MV-4-11 (cell line): ENCODE data around the gene CYP27B1.

Source experiments
- DNase-seq: peaks from one replicate; lab custom pipeline; 2025; lab: John Stamatoyannopoulos, UW

CYP27B1 gene

GRCh38 chr12:57765698-57766463 lies 997 bp downstream of the CYP27B1 start:
- no peak for DNase-seq

- DNase-seq = no peak
These were observed 1.7 kb downstream of the CYP27B1 start for GRCh38 chr12:57765003-57765697.

- no peak for DNase-seq
These were observed 2.2 kb downstream of the CYP27B1 start for GRCh38 chr12:57764662-57765002.

- DNase-seq = no peak
These were observed 2.8 kb downstream of the CYP27B1 start for GRCh38 chr12:57763881-57764661.

GRCh38 chr12:57762463-57762862 lies 4.4 kb downstream of the CYP27B1 start:
- DNase-seq = no peak

GRCh38 chr12:57761391-57761998 lies 5.4 kb downstream of the CYP27B1 start:
- no peak for DNase-seq

GRCh38 chr12:57760347-57760982 lies 6.4 kb downstream of the CYP27B1 start:
- DNase-seq = no peak

- no peak for DNase-seq
These were observed 7.4 kb downstream of the CYP27B1 start for GRCh38 chr12:57759360-57759980.

- no peak for DNase-seq
These were observed 8.1 kb downstream of the CYP27B1 start for GRCh38 chr12:57758552-57759359.

- no peak for DNase-seq
These were observed 9.1 kb downstream of the CYP27B1 start for GRCh38 chr12:57757771-57758170.

- DNase-seq = peak; percentile 53
These were observed 10.2 kb downstream of the CYP27B1 start for GRCh38 chr12:57756406-57757341.

- DNase-seq = peak; percentile 53
These were observed 11.2 kb downstream of the CYP27B1 start for GRCh38 chr12:57755454-57756372.

GRCh38 chr12:57755194-57755453 lies 11.8 kb downstream of the CYP27B1 start:
- no peak for DNase-seq

GRCh38 chr12:57754411-57755193 lies 12.3 kb downstream of the CYP27B1 start, which contains the start of gene MARCHF9:
Gene MARCHF9 (plus strand): TSS chr12:57755103. CDS start chr12:57755529, 426 bp downstream.
- no peak for DNase-seq

GRCh38 chr12:57753756-57754337 lies 13.0 kb downstream of the CYP27B1 start:
- DNase-seq = no peak

GRCh38 chr12:57752668-57753000 lies 14.2 kb downstream of the CYP27B1 start:
- no peak for DNase-seq
